HEK293 (cell line): ENCODE results near the gene WNT7A.

Source experiments
- CTCF ChIA-PET: fragments of 350-600 bp; formaldehyde crosslinking; extraction: SDS; loops from one replicate; lab custom pipeline; 2021; ENCODE audit warnings: antibody characterized with exemption; lab: Yijun Ruan, JAX
- POLR2A ChIA-PET: fragments of 300-600 bp; formaldehyde crosslinking; extraction: SDS; loops from one replicate; lab custom pipeline; 2020; ENCODE audit warnings: antibody characterized with exemption, inconsistent platforms; lab: Yijun Ruan, JAX
- H3K27ac ChIP-seq: fragments of 200-500 bp; sonication (Bioruptor generic); 2 replicates; pipeline ENCODE4 v1.5.1; 2014; ENCODE audit warnings: low read depth, low read length, control low read depth, inconsistent platforms; ENCODE audit errors: extremely low read depth
- H3K36me3 ChIP-seq, 2 experiments: fragments of 200-500 bp in 1 of 2; sonication (Bioruptor generic) in 1 of 2; 1 replicate in 1 of 2; 2 replicates in 1 of 2; pipeline ENCODE4 v1.5.1; 2014 to 2017; ENCODE audit warnings: inconsistent platforms in 2 of 2, low read length in 2 of 2; ENCODE audit not compliant: control insufficient read depth in 2 of 2, insufficient read depth in 1 of 2
- H3K4me1 ChIP-seq: fragments of 200-500 bp; sonication (Bioruptor generic); 2 replicates; pipeline ENCODE4 v1.5.1; 2014; ENCODE audit warnings: mild to moderate bottlenecking, low read length, inconsistent platforms; ENCODE audit not compliant: control insufficient read depth, insufficient read depth
- H3K4me3 ChIP-seq: 2 replicates; pipeline ENCODE4 v1.5.1; 2011; ENCODE audit warnings: low read depth, mild to moderate bottlenecking, control low read depth, low read length, moderate library complexity
- H3K9me3 ChIP-seq: fragments of 200-500 bp; sonication (Bioruptor generic); 2 replicates; pipeline ENCODE4 v1.5.1; 2014; ENCODE audit warnings: low read depth, low read length, inconsistent platforms; ENCODE audit not compliant: control insufficient read depth, insufficient read depth
- EGR2 ChIP-seq: fragments of 450-650 bp; formaldehyde crosslinking; IDR thresholded peaks from 2 replicates; pipeline ENCODE4 v1.5.1; 2016; ENCODE audit warnings: low read depth, missing biosample characterization, missing genetic modification characterization
- GLI2 ChIP-seq: fragments of 450-650 bp; formaldehyde crosslinking; IDR thresholded peaks from 2 replicates; pipeline ENCODE4; 2017; ENCODE audit warnings: missing biosample characterization, missing genetic modification characterization, low read depth, borderline replicate concordance
- KLF16 ChIP-seq: fragments of 450-650 bp; formaldehyde crosslinking; IDR thresholded peaks from 2 replicates; pipeline ENCODE4 v1.5.1; 2017; ENCODE audit warnings: missing biosample characterization, missing genetic modification characterization
- SP3 ChIP-seq: fragments of 450-650 bp; formaldehyde crosslinking; IDR thresholded peaks from 2 replicates; pipeline ENCODE4 v1.5.1; 2016; ENCODE audit warnings: missing biosample characterization, missing genetic modification characterization
- ZBTB21 ChIP-seq: fragments of 450-650 bp; formaldehyde crosslinking; IDR thresholded peaks from 2 replicates; pipeline ENCODE4 v1.5.1; 2017; ENCODE audit warnings: missing biosample characterization, missing genetic modification characterization
- ZFHX2 ChIP-seq: fragments of 450-650 bp; formaldehyde crosslinking; conservative IDR thresholded peaks from 2 replicates; pipeline ENCODE4 v1.5.1; 2016; ENCODE audit warnings: missing biosample characterization, missing genetic modification characterization
- ZNF10 ChIP-seq: fragments of 450-650 bp; formaldehyde crosslinking; IDR thresholded peaks from 2 replicates; pipeline ENCODE4 v1.5.1; 2017; ENCODE audit warnings: missing biosample characterization, missing genetic modification characterization
- ZNF394 ChIP-seq: fragments of 450-650 bp; formaldehyde crosslinking; IDR thresholded peaks from 2 replicates; pipeline ENCODE4 v1.5.1; 2016; ENCODE audit warnings: missing biosample characterization, missing genetic modification characterization, mild to moderate bottlenecking, moderate library complexity, borderline replicate concordance
- ZNF398 ChIP-seq: fragments of 450-650 bp; formaldehyde crosslinking; IDR thresholded peaks from 2 replicates; pipeline ENCODE4 v1.5.1; 2017; ENCODE audit warnings: missing biosample characterization, missing genetic modification characterization
- ZNF513 ChIP-seq: fragments of 450-650 bp; IDR thresholded peaks from 2 replicates; pipeline ENCODE4 v1.5.1; 2018; ENCODE audit warnings: missing biosample characterization, missing genetic modification characterization
- ZNF518A ChIP-seq: fragments of 450-650 bp; formaldehyde crosslinking; conservative IDR thresholded peaks from 2 replicates; pipeline ENCODE4 v1.5.1; 2016; ENCODE audit warnings: low read depth, missing biosample characterization, missing genetic modification characterization
- ZNF530 ChIP-seq: fragments of 450-650 bp; formaldehyde crosslinking; IDR thresholded peaks from 2 replicates; pipeline ENCODE4 v1.5.1; 2016; ENCODE audit warnings: low read depth, missing biosample characterization, missing genetic modification characterization
- ZNF558 ChIP-seq: fragments of 450-650 bp; formaldehyde crosslinking; IDR thresholded peaks from 2 replicates; pipeline ENCODE4 v1.5.1; 2016; ENCODE audit warnings: missing biosample characterization, missing genetic modification characterization
- ZNF792 ChIP-seq: fragments of 450-650 bp; formaldehyde crosslinking; IDR thresholded peaks from 2 replicates; pipeline ENCODE4 v1.5.1; 2016; ENCODE audit warnings: missing biosample characterization, missing genetic modification characterization

WNT7A gene

GRCh38 chr3:13833506-13834257, 46.2 kb downstream of the WNT7A start:
- H3K36me3 ChIP-seq: no peaks in the 10 kb centered on the region
- no peaks in the 10 kb centered on the region for H3K4me1 ChIP-seq
- H3K4me3 ChIP-seq: no peak overlapping the region
- ChIA-PET CTCF (interaction anchor here (0.6 to 0.7 kb wide), 3 partner anchors 51 to 875 kb away, joined by 3 read pairs; no protein-coding TSS in a partner anchor), POLR2A (no interaction called here)
- TF ChIP-seq ZNF530 (tag by site-specific recombination) (no peak), ZBTB21 (tag by site-specific recombination) (no peak), ZNF558 (tag by site-specific recombination) (no peak), ZNF518A (tag by site-specific recombination) (no peak), GLI2 (no peak)
- H3K27ac ChIP-seq: no peak overlapping the region
- H3K9me3 ChIP-seq: no peaks in the 10 kb centered on the region

DNA sequence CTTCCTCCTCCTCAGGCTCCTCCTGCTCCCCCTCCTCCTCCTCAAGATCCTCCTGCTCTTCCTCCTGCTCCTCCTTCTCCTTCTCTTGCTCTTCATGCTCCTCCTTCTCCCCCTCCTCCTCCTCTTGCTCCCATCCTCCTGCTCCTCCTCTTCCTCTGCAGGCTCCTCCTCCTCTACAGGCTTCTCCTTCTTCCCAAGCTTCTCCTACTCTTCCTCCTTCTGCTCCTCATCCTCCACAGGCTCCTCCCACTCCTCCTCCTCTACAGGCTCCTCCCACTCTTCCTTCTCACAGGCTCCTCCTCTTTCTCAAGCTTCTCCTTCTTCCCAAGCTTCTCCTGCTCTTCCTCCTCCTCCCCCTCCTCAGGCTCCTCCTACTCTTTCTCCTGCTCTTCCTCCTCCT, 47.7 kb downstream of the WNT7A start:
- Histone ChIP-seq H3K4me1 (no peaks in the 10 kb centered on the region), H3K4me3 (no peak overlapping the region), H3K36me3 (no peaks in the 10 kb centered on the region), H3K27ac (no peak overlapping the region), H3K9me3 (no peaks in the 10 kb centered on the region)
- CTCF ChIA-PET: interaction anchor here (0.7 kb wide), 2 partner anchors 170 to 391 kb away, joined by 3 read pairs; no protein-coding TSS in a partner anchor
- TF ChIP-seq EGR2 (tag by site-specific recombination) (peak; percentile 90; the same call in 1 of the 2 replicates), ZNF10 (tag by site-specific recombination) (no peak), KLF16 (tag by site-specific recombination) (no peak), ZNF394 (tag by site-specific recombination) (peak; percentile 80), SP3 (tag by site-specific recombination) (peak; percentile 66), ZNF792 (tag by site-specific recombination) (no peak), ZNF398 (tag by site-specific recombination) (peak; percentile 14; the same call in 1 of the 2 replicates), ZFHX2 (tag by site-specific recombination) (peak; percentile 72), ZNF513 (tag by site-specific recombination) (peak; percentile 65)
- POLR2A ChIA-PET: no interaction called here
